MCF 10A (cell line): ENCODE data around the gene CTTN. TPM values are rescaled to one million over a fixed set of nuclear protein-coding genes. Genes with fewer than 3 reads are reported as not detected.
A peak's percentile ranks its signal among the peaks of the same experiment; 100 is the strongest.

Experiments used
- BruUV-seq: library from RNA; stranded (reverse); fragments of 400-500 nt; replicated peaks from 2 replicates; lab custom pipeline; 2021; lab: Mats Ljungman, UMichigan
- CTCF ChIA-PET: fragments of 300-600 bp; sonication (Branson Sonifier 250); formaldehyde crosslinking; extraction: SDS; loops from one replicate; lab custom pipeline; 2021; ENCODE audit warnings: antibody characterized with exemption, inconsistent platforms; lab: Yijun Ruan, JAX
- POLR2A ChIA-PET: fragments of 300-600, 350-650 bp; sonication (Branson Sonifier 250); formaldehyde crosslinking; extraction: SDS; loops from one replicate; lab custom pipeline; 2020; ENCODE audit warnings: antibody characterized with exemption, inconsistent platforms; lab: Yijun Ruan, JAX
- DNase-seq: peaks from one replicate; pipeline ENCODE4 v3.0.0-alpha.2; 2018; ENCODE audit not compliant: unreplicated experiment
- H3K27ac Mint-ChIP-seq: one replicate; pipeline ENCODE4 v1.8.0; 2022; ENCODE audit warnings: mild to moderate bottlenecking, low read depth, mixed read lengths; ENCODE audit not compliant: unreplicated experiment
- H3K27me3 Mint-ChIP-seq: one replicate; pipeline ENCODE4 v1.8.0; 2022; ENCODE audit warnings: mixed read lengths; ENCODE audit not compliant: insufficient read depth, unreplicated experiment
- H3K36me3 Mint-ChIP-seq: one replicate; pipeline ENCODE4 v1.8.0; 2022; ENCODE audit warnings: mild to moderate bottlenecking, moderate library complexity, mixed read lengths; ENCODE audit not compliant: insufficient read depth, unreplicated experiment
- H3K4me1 Mint-ChIP-seq: one replicate; pipeline ENCODE4 v1.8.0; 2022; ENCODE audit warnings: mixed read lengths; ENCODE audit not compliant: insufficient read depth, unreplicated experiment
- H3K4me3 Mint-ChIP-seq: one replicate; pipeline ENCODE4 v1.8.0; 2022; ENCODE audit warnings: mild to moderate bottlenecking, moderate library complexity, mixed read lengths; ENCODE audit not compliant: unreplicated experiment
- H3K9me3 Mint-ChIP-seq: one replicate; pipeline ENCODE4 v1.8.0; 2022; ENCODE audit warnings: mixed read lengths; ENCODE audit not compliant: unreplicated experiment
- intact Hi-C: fragments of 100-400 bp; cut with micrococcal nuclease; formaldehyde crosslinking; loops from 2 replicates; pipeline ENCODE4 v1.14.1; 2022
- total RNA-seq: library from RNA; stranded (reverse); gene quantifications from 2 replicates; pipeline ENCODE4 v1.2.3, GENCODE V29; 2022
- TF ChIP-seq, protein P1 (sequence below): fragments of 200-600 bp; IDR thresholded peaks from one replicate; pipeline ENCODE4 v1.8.0; 2022; ENCODE audit warnings: antibody characterized with exemption, mild to moderate bottlenecking; ENCODE audit not compliant: unreplicated experiment

The CTTN gene
- total RNA-seq, 1 experiment from 2014 or later = 264 TPM

DNA sequence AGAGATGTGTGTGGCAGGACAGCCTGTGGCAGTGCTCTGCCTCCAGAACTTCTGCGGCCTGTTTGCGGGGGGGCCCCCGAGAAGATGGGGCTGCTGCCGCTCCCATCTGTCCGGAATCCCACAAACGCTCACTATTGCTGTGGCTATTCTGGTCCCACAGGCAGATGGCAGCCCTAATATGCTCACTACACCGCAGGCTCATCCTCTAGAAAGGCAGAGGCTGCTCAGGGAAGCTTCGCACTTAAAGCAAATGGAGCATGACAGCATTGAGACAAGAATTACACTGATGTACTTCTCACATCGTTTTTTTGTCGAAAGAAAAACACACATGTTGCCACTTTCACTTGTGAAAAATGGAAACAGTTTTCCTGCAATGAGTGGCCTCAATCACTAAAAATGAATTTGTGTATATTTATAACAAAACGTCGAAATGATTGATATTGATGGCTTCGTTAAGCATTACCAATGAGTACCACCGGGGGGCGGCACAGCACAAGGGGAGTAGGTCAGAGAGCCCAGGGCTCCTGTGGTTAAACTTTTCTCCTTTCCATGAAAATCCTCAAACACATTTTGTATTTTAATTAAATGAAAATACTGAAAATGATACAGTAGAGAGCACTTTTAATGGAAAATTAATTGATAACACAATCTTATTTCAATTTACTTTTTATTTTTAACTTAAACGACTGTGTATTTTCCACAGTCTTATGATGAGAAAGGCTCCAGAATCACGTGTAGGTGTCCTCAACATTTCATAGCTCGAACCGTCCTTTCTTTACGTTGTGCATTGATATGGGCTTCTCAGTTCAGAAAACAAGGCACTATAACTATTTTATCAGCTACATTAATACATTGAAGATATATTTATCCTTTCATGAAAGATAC, 69.1 kb downstream of the CTTN start:
- CTCF ChIA-PET = interaction anchor here (0.5 to 3.0 kb wide), 19 partner anchors 9 to 954 kb away, joined by 3 to 27 read pairs (median 3); no protein-coding TSS in a partner anchor
- TF ChIP-seq, protein P1, sequence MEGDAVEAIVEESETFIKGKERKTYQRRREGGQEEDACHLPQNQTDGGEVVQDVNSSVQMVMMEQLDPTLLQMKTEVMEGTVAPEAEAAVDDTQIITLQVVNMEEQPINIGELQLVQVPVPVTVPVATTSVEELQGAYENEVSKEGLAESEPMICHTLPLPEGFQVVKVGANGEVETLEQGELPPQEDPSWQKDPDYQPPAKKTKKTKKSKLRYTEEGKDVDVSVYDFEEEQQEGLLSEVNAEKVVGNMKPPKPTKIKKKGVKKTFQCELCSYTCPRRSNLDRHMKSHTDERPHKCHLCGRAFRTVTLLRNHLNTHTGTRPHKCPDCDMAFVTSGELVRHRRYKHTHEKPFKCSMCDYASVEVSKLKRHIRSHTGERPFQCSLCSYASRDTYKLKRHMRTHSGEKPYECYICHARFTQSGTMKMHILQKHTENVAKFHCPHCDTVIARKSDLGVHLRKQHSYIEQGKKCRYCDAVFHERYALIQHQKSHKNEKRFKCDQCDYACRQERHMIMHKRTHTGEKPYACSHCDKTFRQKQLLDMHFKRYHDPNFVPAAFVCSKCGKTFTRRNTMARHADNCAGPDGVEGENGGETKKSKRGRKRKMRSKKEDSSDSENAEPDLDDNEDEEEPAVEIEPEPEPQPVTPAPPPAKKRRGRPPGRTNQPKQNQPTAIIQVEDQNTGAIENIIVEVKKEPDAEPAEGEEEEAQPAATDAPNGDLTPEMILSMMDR = peak; percentile 83
- no peaks in the 10 kb centered on the region for H3K4me1 Mint-ChIP-seq
- H3K27ac Mint-ChIP-seq = no peak overlapping the region
- no peaks in the 10 kb centered on the region for H3K9me3 Mint-ChIP-seq
- POLR2A ChIA-PET = no interaction called here
- intact Hi-C loops = loop anchor here (1.0 to 10.0 kb wide), 6 partner anchors 785 to 1096 kb away; partner anchors contain the start of genes NADSYN1 and SHANK2
- DNase-seq = peak; percentile 64
- H3K4me3 Mint-ChIP-seq = no peak overlapping the region
- BruUV-seq = no TSS peak
- H3K36me3 Mint-ChIP-seq = peaks cover 4% of the 10 kb centered on the region
- H3K27me3 Mint-ChIP-seq = no peaks in the 10 kb centered on the region

DNA sequence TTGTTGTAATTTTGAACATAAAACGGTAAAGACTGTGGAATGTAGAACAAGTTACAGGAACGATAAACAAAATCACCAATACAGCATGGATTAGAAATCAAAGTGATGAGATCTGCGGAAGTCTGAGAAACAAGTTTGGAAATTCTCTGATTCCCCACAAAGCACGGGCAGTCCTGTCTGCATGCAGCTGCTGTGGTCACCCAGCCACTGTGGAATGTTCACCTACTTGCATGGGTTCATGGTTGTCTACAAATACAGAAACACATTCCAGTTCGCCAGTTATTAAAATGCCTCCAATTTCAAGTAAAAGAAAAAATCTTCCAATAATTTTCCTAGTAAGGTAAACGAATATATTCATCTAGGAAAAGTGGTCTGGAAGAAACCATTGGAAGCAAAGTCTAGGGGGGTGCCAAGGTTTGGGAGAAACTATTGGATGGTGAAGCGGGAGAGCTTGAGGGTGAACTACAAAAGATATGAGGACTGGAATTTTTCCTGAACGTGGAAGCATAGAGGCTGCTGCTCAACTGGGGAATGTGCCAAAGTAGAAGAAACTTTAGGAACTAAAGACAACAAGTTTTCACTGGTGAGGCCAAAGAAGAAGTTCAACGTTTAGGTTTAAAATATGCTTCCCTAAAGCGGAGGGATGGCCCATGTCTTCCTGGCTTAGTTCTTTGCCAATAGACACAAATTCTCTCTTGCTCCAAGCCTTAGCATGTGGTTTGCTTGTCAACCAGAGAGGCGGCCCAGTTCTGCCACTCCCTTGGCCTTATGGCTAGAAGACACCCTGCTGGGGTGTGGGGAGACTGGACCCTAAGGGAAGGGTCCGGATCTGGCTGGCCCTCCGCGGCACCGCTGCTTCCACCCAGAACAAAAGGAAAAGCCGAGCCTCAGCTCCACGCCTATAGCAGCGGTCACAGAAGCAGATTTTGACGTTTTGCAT, 70.2 kb downstream of the CTTN start:
- H3K27ac Mint-ChIP-seq = no peak overlapping the region
- ChIA-PET CTCF (interaction anchor here (0.6 to 3.0 kb wide), 17 partner anchors 8 to 957 kb away, joined by 3 to 27 read pairs (median 3); no protein-coding TSS in a partner anchor), POLR2A (no interaction called here)
- no peaks in the 10 kb centered on the region for H3K27me3 Mint-ChIP-seq
- peaks cover 4% of the 10 kb centered on the region for H3K36me3 Mint-ChIP-seq
- H3K9me3 Mint-ChIP-seq = no peaks in the 10 kb centered on the region
- no peaks in the 10 kb centered on the region for H3K4me1 Mint-ChIP-seq
- H3K4me3 Mint-ChIP-seq = no peak overlapping the region
- DNase-seq = no peak
- BruUV-seq = no TSS peak
- intact Hi-C loops = loop anchor here (5.0 to 10.0 kb wide), 2 partner anchors 784 to 986 kb away; partner anchors contain the start of genes NADSYN1 and SHANK2
- TF ChIP-seq, protein P1 = no peak

DNA sequence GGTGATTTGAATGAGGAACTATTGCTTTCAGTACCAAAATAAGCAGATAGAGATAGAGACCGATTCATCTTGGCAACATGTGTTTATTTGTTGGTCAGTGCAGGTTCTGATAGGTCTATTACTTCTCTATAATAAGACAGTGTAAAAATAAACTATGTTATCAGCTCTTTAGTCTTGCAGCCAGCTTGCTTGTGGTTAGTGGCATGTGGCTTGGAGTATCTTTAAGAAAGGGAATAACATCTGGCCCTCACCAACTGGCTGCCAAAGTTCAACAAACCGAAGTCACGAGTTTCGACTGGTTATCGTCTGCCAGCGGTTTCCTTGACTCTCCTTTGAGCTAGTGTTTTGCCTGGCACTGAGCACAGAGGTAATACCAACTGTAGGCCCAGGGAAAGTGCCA, 71.8 kb downstream of the CTTN start:
- intact Hi-C loops = no loop called here

More for the DNA sequence above, 71.8 kb downstream of the CTTN start:
- DNase-seq = no peak
- Mint-ChIP-seq H3K27ac (no peak overlapping the region), H3K4me1 (no peaks in the 10 kb centered on the region), H3K4me3 (no peak overlapping the region), H3K27me3 (no peaks in the 10 kb centered on the region), H3K9me3 (no peaks in the 10 kb centered on the region), H3K36me3 (peaks cover 4% of the 10 kb centered on the region)
- no TSS peak for BruUV-seq
- POLR2A ChIA-PET = no interaction called here
- CTCF ChIA-PET = interaction anchor here (0.6 to 1.5 kb wide), 3 partner anchors 286 to 985 kb away, joined by 3 to 7 read pairs (median 4); no protein-coding TSS in a partner anchor
- TF ChIP-seq, protein P1 = no peak
